K562 (cell line): ENCODE measurements around the gene STPG2. TPM values are rescaled to one million over a fixed set of nuclear protein-coding genes. Genes with fewer than 3 reads are reported as not detected.

Experiments used
- ATAC-seq: fragments of 200-7000 bp; cut with Tn5 transposase; 3 replicates; pipeline ENCODE4 v1.9.1; 2020; ENCODE audit warnings: moderate library complexity
- BruUV-seq: library from RNA; stranded (reverse); fragments of 400-500 nt; replicated peaks from 2 replicates; lab custom pipeline; 2021; lab: Mats Ljungman, UMichigan
- CTCF ChIA-PET: fragments of 300-600 bp; formaldehyde crosslinking; extraction: SDS; loops from one replicate; lab custom pipeline; 2021; ENCODE audit warnings: low intra/inter-chr PET ratio; lab: Yijun Ruan, JAX
- POLR2A ChIA-PET: fragments of 300-600, 350-650 bp; sonication (Branson Sonifier 250); formaldehyde crosslinking; extraction: SDS; loops from one replicate; lab custom pipeline; 2021; ENCODE audit warnings: antibody characterized with exemption, inconsistent platforms; lab: Yijun Ruan, JAX
- DNase-seq, 4 experiments: peaks; one replicate each; pipeline versions ENCODE4 v3.0.0 to v3.0.0-alpha.2; 2011 to 2018; ENCODE audit warnings: low spot score in 3 of 4, mixed read lengths in 3 of 4; ENCODE audit errors: extremely low read depth in 1 of 4
- FAIRE-seq: peaks from 2 replicates; lab custom pipeline; 2011; peaks lifted over from hg19 to GRCh38; lab: Jason Lieb, UNC
- H2AFZ ChIP-seq: 2 replicates; pipeline ENCODE4 v1.6.0; 2011; ENCODE audit warnings: low read depth, low read length, control low read depth, inconsistent platforms
- H3K27ac ChIP-seq: fragments of 200-600 bp; 3 replicates; pipeline ENCODE4 v1.8.0; 2011; ENCODE audit warnings: low read depth, mild to moderate bottlenecking, control low read depth, inconsistent platforms, low read length, moderate library complexity, mixed read lengths; ENCODE audit errors: extremely low read depth
- H3K27me3 ChIP-seq, 2 experiments: fragments of 300-600 bp in 1 of 2; 2 replicates in 1 of 2; 3 replicates in 1 of 2; pipeline versions ENCODE4 v1.6.0 to v1.8.0; 2011; ENCODE audit warnings: inconsistent platforms in 2 of 2, low read length in 2 of 2, mild to moderate bottlenecking in 1 of 2, mixed read lengths in 1 of 2, moderate library complexity in 1 of 2; ENCODE audit not compliant: control insufficient read depth in 2 of 2, insufficient read depth in 2 of 2
- H3K36me3 ChIP-seq: fragments of 300-600 bp; 3 replicates; pipeline ENCODE4 v1.8.0; 2011; ENCODE audit warnings: mild to moderate bottlenecking, low read length, inconsistent platforms; ENCODE audit not compliant: control insufficient read depth, insufficient read depth
- H3K4me1 ChIP-seq, 2 experiments: fragments of 200-600 bp in 1 of 2; replicated peaks in 1 of 2; 2 replicates in 1 of 2; 3 replicates in 1 of 2; pipeline versions ENCODE4 v1.5.1 to v1.8.0; 2011; ENCODE audit warnings: inconsistent platforms in 2 of 2, low read length in 2 of 2, mild to moderate bottlenecking in 1 of 2, mixed read lengths in 1 of 2, moderate library complexity in 1 of 2; ENCODE audit not compliant: control insufficient read depth in 2 of 2, insufficient read depth in 2 of 2
- H3K4me2 ChIP-seq: 2 replicates; pipeline ENCODE4 v1.6.1; 2011; ENCODE audit warnings: low read length, control low read depth, inconsistent platforms, mixed read lengths; ENCODE audit not compliant: insufficient read depth
- H3K4me3 ChIP-seq: fragments of 200-600 bp; sonication (generic), shearing (Covaris generic); 2 replicates; pipeline ENCODE4 v1.5.1; 2016; ENCODE audit warnings: control low read depth, inconsistent platforms
- H3K79me2 ChIP-seq: fragments of 200-600 bp; 3 replicates; pipeline ENCODE4 v1.8.0; 2011; ENCODE audit warnings: low read length, inconsistent platforms; ENCODE audit not compliant: control insufficient read depth, insufficient read depth
- H3K9ac ChIP-seq, 2 experiments: 2 replicates each; pipeline versions ENCODE4 v1.6.0 to v1.6.1; 2011; ENCODE audit warnings: low read depth in 2 of 2, low read length in 2 of 2, control low read depth in 1 of 2, inconsistent platforms in 1 of 2, mild to moderate bottlenecking in 1 of 2, mixed read lengths in 1 of 2; ENCODE audit not compliant: insufficient read depth in 1 of 2
- H3K9me1 ChIP-seq: one replicate; pipeline ENCODE4 v1.6.0; 2011; ENCODE audit warnings: inconsistent platforms, mild to moderate bottlenecking, low read length, moderate library complexity; ENCODE audit not compliant: control insufficient read depth, insufficient read depth
- H3K9me3 ChIP-seq: replicated peaks from 2 replicates; pipeline ENCODE4 v1.5.1; 2011; ENCODE audit warnings: low read depth, low read length, inconsistent platforms; ENCODE audit not compliant: control insufficient read depth, insufficient read depth
- H4K20me1 ChIP-seq: replicated peaks from 2 replicates; pipeline ENCODE4 v1.6.1; 2011; ENCODE audit warnings: low read length, inconsistent platforms, mixed read lengths; ENCODE audit not compliant: control insufficient read depth, insufficient read depth
- CHCHD3 ChIP-seq: fragments of 250-450 bp; sonication (Bioruptor Pico); IDR thresholded peaks from 2 replicates; pipeline ENCODE4 v2.1.2; 2022; ENCODE audit warnings: mild to moderate bottlenecking
- CHD1 ChIP-seq: fragments of 200-600 bp; sonication (generic); IDR thresholded peaks from one replicate; pipeline ENCODE4 v1.6.1; 2012; ENCODE audit warnings: mild to moderate bottlenecking, moderate library complexity, low read length, inconsistent platforms
- ETS2 ChIP-seq: IDR thresholded peaks from 2 replicates; pipeline ENCODE4 v1.6.1; 2016; ENCODE audit warnings: borderline replicate concordance, missing genetic modification characterization, mild to moderate bottlenecking, moderate library complexity, missing compliant biosample characterization; ENCODE audit not compliant: poor library complexity, severe bottlenecking
- HNRNPH1 ChIP-seq: fragments of 200-400 bp; formaldehyde crosslinking; optimal IDR thresholded peaks from 2 replicates; pipeline ENCODE3; 2017; ENCODE audit warnings: low read depth, mild to moderate bottlenecking, low read length, moderate library complexity
- TOE1 ChIP-seq, 2 experiments: fragments of 450-650 bp in 1 of 2; sonication (generic) in 1 of 2; formaldehyde crosslinking in 1 of 2; IDR thresholded peaks; 2 replicates each; pipeline versions ENCODE4 v1.7.1 to v1.8.0; 2016 to 2022; ENCODE audit warnings: borderline replicate concordance in 2 of 2, mild to moderate bottlenecking in 2 of 2, antibody characterized with exemption in 1 of 2, inconsistent platforms in 1 of 2, low read depth in 1 of 2, missing genetic modification reagents in 1 of 2, moderate library complexity in 1 of 2
- WGBS: fragments of 100-300 bp; shearing (Covaris generic); methylation state at CpG from one replicate; pipeline ENCODE4 v1.1.6; 2016; ENCODE audit warnings: low coverage, mixed read lengths; ENCODE audit not compliant: insufficient coverage; ENCODE audit errors: missing lambda C conversion rate; 5-methylcytosine and 5-hydroxymethylcytosine counted together
- in situ Hi-C: fragments of 300-500 bp; cut with MboI; formaldehyde crosslinking; loops from 4 replicates; pipeline ENCODE4 v1.15.0; 2018; ENCODE audit warnings: inconsistent platforms, mixed read lengths
- intact Hi-C: fragments of 100-400 bp; cut with micrococcal nuclease; formaldehyde crosslinking; loops from 2 replicates; pipeline ENCODE4 v1.14.2; 2022
- polyA plus RNA-seq, 8 experiments: library from polyadenylated mRNA; depleted of rRNA in 4 of 8; stranded (reverse) in 5 of 8; unstranded in 3 of 8; fragments of >200 nt; fragmentation: Nextera tagmentation in 2 of 8; fragmentation: Illumina TruSeq in 1 of 8; extraction: Ambion mirVana in 2 of 8; extraction: Trizol in 1 of 8; gene quantifications; 2 replicates each; pipeline versions ENCODE4 v1.2.1 to v1.2.3, GENCODE V29; 2011 to 2014; ENCODE audit warnings: inconsistent platforms in 1 of 8, missing spikeins in 1 of 8
- total RNA-seq, 7 experiments: library from RNA; depleted of rRNA in 6 of 7; stranded (reverse); fragments of >200 nt in 6 of 7; fragmentation: Illumina TruSeq in 2 of 7; extraction: Trizol in 2 of 7; gene quantifications; 2 replicates each; pipeline versions ENCODE4 v1.2.1 to v1.2.3, GENCODE V29; 2011 to 2021; ENCODE audit warnings: low replicate concordance in 1 of 7
- TF ChIP-seq, protein P1 (sequence below), 3 experiments: fragments of 200-800 bp in 1 of 3; fragments of 250-450 bp in 1 of 3; fragments of 450-650 bp in 1 of 3; sonication (Bioruptor Pico) in 1 of 3; sonication (Bioruptor generic) in 1 of 3; formaldehyde crosslinking in 1 of 3; IDR thresholded peaks; 2 replicates each; pipeline versions ENCODE4 v1.6.1 to v1.8.0; 2016 to 2022; ENCODE audit warnings: mild to moderate bottlenecking in 2 of 3, missing genetic modification characterization in 2 of 3, missing compliant biosample characterization in 1 of 3, moderate library complexity in 1 of 3
- TF ChIP-seq, protein P2 (sequence below): fragments of 250-450 bp; sonication (Bioruptor Pico); IDR thresholded peaks from 2 replicates; pipeline ENCODE4 v1.9.0; 2021; ENCODE audit warnings: mild to moderate bottlenecking

The STPG2 gene
- total and polyA plus RNA-seq, 9 of the 15 experiments (the other 6 are each of a cell fraction or from before 2014, with no cell fraction given): not detected

- no peaks in the 10 kb centered on the region for H3K9me1 ChIP-seq
- no peaks in the 10 kb centered on the region for H3K27me3 ChIP-seq
- H3K4me2 ChIP-seq: no peak overlapping the region
- no peaks in the 10 kb centered on the region for H3K9me3 ChIP-seq
- POLR2A ChIA-PET: no interaction called here
- no peak overlapping the region for H3K4me3 ChIP-seq
- no peak overlapping the region for H2AFZ ChIP-seq
- no peak for ATAC-seq
- no peaks in the 10 kb centered on the region for H4K20me1 ChIP-seq
- no peaks in the 10 kb centered on the region for H3K4me1 ChIP-seq
- no peak for DNase-seq
- TF ChIP-seq TOE1 (IDR thresholded peaks at IDR 0.05; ENCODE audit: borderline replicate concordance) (no peak), TOE1 (CRISPR knock-in tag; IDR thresholded peaks at IDR 0.05; ENCODE audit: borderline replicate concordance, low read depth) (no peak), HNRNPH1 (no peak), CHD1 (no peak), CHCHD3 (CRISPR knock-in tag) (no peak), ETS2 (tag) (no peak)
- TF ChIP-seq, protein P1, sequence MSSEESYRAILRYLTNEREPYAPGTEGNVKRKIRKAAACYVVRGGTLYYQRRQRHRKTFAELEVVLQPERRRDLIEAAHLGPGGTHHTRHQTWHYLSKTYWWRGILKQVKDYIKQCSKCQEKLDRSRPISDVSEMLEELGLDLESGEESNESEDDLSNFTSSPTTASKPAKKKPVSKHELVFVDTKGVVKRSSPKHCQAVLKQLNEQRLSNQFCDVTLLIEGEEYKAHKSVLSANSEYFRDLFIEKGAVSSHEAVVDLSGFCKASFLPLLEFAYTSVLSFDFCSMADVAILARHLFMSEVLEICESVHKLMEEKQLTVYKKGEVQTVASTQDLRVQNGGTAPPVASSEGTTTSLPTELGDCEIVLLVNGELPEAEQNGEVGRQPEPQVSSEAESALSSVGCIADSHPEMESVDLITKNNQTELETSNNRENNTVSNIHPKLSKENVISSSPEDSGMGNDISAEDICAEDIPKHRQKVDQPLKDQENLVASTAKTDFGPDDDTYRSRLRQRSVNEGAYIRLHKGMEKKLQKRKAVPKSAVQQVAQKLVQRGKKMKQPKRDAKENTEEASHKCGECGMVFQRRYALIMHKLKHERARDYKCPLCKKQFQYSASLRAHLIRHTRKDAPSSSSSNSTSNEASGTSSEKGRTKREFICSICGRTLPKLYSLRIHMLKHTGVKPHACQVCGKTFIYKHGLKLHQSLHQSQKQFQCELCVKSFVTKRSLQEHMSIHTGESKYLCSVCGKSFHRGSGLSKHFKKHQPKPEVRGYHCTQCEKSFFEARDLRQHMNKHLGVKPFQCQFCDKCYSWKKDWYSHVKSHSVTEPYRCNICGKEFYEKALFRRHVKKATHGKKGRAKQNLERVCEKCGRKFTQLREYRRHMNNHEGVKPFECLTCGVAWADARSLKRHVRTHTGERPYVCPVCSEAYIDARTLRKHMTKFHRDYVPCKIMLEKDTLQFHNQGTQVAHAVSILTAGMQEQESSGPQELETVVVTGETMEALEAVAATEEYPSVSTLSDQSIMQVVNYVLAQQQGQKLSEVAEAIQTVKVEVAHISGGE (CRISPR knock-in tag; IDR thresholded peaks at IDR 0.05): no peak
- TF ChIP-seq, protein P2, sequence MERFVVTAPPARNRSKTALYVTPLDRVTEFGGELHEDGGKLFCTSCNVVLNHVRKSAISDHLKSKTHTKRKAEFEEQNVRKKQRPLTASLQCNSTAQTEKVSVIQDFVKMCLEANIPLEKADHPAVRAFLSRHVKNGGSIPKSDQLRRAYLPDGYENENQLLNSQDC (CRISPR knock-in tag): no peak
- in situ Hi-C loops: no loop called here
- FAIRE-seq: no peak
- no peak overlapping the region for H3K9ac ChIP-seq
- H3K27ac ChIP-seq: no peak overlapping the region
- intact Hi-C loops: no loop called here
- 0% methylated on average over 1 of the region's 1 CpG for WGBS
- CTCF ChIA-PET: no interaction called here
- H3K79me2 ChIP-seq: no peaks in the 10 kb centered on the region
- BruUV-seq: no TSS peak
- H3K36me3 ChIP-seq: no peaks in the 10 kb centered on the region
Measured at GRCh38 chr4:97670703-97671269, 472.5 kb downstream of the STPG2 start.
